Karpas-422 (cell line): ENCODE results near the gene TENT4A. TPM values are rescaled to one million over a fixed set of nuclear protein-coding genes. Genes with fewer than 3 reads are reported as not detected.

Source experiments
- total RNA-seq: library from RNA; depleted of rRNA; stranded (reverse); fragments of >200 nt; shearing (Covaris generic); gene quantifications from 2 replicates; pipeline ENCODE4 v1.2.3, GENCODE V29; 2014; ENCODE audit warnings: low replicate concordance; rRNA removed

Gene TENT4A
- total RNA-seq, 1 experiment from 2014 or later, result 45.3 TPM

Other genes with a start within 250 kb of the TENT4A start
- 64.2 and 69.1 TPM in 2 replicates for gene NSUN2, start 80.4 kb upstream of the TENT4A start, total RNA-seq
- gene SRD5A1, start 80.0 kb upstream of the TENT4A start, total RNA-seq, result 18.0 and 19.5 TPM in 2 replicates